ENCODE data around the gene RNF217. TPM values are rescaled to one million over a fixed set of nuclear protein-coding genes. Genes with fewer than 3 reads are reported as not detected.

Gene RNF217
- total RNA-seq, 1 donor from 2014 or later: 49.8 TPM

DNA sequence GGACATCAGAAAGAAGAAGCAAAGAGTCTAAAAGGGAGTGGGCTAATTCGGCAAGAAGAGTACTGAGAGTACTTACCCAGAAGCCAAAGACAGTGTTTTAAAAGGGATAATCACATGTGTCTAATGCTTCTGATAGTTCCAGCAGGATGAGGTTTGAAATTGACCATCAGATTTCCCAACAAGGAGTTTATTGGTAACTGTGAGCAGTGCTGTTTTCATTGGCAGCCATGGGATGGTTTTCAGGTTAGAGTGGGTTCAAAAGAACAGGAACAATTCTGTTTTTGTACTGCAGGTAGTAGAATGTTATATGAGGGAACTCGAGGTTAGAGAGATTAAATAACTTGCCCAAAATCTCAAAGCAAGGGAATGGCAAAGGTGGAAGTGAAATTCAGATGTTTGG lies 8.5 kb downstream of the RNF217 start:
- Mint-ChIP-seq H3K36me3 (peaks cover 22% of the 10 kb centered on the region), H3K27ac (no peak overlapping the region)

DNA sequence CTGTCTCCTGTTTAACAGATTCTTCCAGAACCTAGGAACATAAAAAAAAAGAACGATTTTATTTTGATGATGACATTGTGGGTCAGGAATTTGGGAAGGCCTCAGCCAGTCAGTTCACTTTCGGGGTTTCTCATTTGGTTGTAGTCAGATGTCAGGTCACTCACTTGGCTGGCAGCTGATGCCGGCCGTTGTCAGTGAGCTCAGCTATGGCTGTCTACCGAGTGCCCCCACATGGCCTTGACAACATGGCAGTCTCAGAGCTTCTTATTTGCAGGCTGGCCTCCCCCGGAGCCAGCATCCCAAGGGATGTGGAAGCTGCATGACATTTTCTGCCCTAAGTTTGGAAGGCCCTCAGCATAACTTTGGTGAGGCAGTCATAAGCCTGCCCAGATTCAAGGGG lies 11.5 kb downstream of the RNF217 start:
- Mint-ChIP-seq H3K36me3 (peaks cover 40% of the 10 kb centered on the region), H3K27ac (no peak overlapping the region), H3K4me1 (no peaks in the 10 kb centered on the region), H3K27me3 (ENCODE audit: low read depth) (no peaks in the 10 kb centered on the region), H3K9me3 (peaks cover 4% of the 10 kb centered on the region), H3K4me3 (no peak overlapping the region)
- DNase-seq (ENCODE audit: low spot score in 2 of 2, unreplicated experiment in 2 of 2): no peak
- TF ChIP-seq, protein P1, sequence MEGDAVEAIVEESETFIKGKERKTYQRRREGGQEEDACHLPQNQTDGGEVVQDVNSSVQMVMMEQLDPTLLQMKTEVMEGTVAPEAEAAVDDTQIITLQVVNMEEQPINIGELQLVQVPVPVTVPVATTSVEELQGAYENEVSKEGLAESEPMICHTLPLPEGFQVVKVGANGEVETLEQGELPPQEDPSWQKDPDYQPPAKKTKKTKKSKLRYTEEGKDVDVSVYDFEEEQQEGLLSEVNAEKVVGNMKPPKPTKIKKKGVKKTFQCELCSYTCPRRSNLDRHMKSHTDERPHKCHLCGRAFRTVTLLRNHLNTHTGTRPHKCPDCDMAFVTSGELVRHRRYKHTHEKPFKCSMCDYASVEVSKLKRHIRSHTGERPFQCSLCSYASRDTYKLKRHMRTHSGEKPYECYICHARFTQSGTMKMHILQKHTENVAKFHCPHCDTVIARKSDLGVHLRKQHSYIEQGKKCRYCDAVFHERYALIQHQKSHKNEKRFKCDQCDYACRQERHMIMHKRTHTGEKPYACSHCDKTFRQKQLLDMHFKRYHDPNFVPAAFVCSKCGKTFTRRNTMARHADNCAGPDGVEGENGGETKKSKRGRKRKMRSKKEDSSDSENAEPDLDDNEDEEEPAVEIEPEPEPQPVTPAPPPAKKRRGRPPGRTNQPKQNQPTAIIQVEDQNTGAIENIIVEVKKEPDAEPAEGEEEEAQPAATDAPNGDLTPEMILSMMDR (IDR thresholded peaks at IDR 0.05; ENCODE audit: unreplicated experiment): no peak

More for the DNA sequence above, 8.5 kb downstream of the RNF217 start:
- TF ChIP-seq, protein P1 (IDR thresholded peaks at IDR 0.05; ENCODE audit: unreplicated experiment): no peak
- Mint-ChIP-seq H3K4me3 (no peak overlapping the region), H3K27me3 (ENCODE audit: low read depth) (no peaks in the 10 kb centered on the region), H3K9me3 (no peaks in the 10 kb centered on the region), H3K4me1 (peaks cover 16% of the 10 kb centered on the region)
- no peak for DNase-seq (ENCODE audit: low spot score in 2 of 2, unreplicated experiment in 2 of 2)

GRCh38 chr6:124974771-124975377 lies 12.6 kb downstream of the RNF217 start:
- no peaks in the 10 kb centered on the region for H3K27me3 Mint-ChIP-seq (ENCODE audit: low read depth)

GRCh38 chr6:124977067-124977908 lies 15.1 kb downstream of the RNF217 start:
- TF ChIP-seq, protein P1 (IDR thresholded peaks at IDR 0.05; ENCODE audit: unreplicated experiment): no peak
- DNase-seq (ENCODE audit: low spot score in 2 of 2, unreplicated experiment in 2 of 2): no peak
- H3K4me1 Mint-ChIP-seq: peaks cover 20% of the 10 kb centered on the region

More at GRCh38 chr6:124974771-124975377, 12.6 kb downstream of the RNF217 start:
- TF ChIP-seq, protein P1 (IDR thresholded peaks at IDR 0.05; ENCODE audit: unreplicated experiment): no peak
- Mint-ChIP-seq H3K27ac (peak overlapping the region; percentile 43), H3K9me3 (peaks cover 11% of the 10 kb centered on the region), H3K36me3 (peaks cover 51% of the 10 kb centered on the region), H3K4me3 (no peak overlapping the region), H3K4me1 (peaks cover 4% of the 10 kb centered on the region)
- no peak for DNase-seq (ENCODE audit: low spot score in 2 of 2, unreplicated experiment in 2 of 2)

DNA sequence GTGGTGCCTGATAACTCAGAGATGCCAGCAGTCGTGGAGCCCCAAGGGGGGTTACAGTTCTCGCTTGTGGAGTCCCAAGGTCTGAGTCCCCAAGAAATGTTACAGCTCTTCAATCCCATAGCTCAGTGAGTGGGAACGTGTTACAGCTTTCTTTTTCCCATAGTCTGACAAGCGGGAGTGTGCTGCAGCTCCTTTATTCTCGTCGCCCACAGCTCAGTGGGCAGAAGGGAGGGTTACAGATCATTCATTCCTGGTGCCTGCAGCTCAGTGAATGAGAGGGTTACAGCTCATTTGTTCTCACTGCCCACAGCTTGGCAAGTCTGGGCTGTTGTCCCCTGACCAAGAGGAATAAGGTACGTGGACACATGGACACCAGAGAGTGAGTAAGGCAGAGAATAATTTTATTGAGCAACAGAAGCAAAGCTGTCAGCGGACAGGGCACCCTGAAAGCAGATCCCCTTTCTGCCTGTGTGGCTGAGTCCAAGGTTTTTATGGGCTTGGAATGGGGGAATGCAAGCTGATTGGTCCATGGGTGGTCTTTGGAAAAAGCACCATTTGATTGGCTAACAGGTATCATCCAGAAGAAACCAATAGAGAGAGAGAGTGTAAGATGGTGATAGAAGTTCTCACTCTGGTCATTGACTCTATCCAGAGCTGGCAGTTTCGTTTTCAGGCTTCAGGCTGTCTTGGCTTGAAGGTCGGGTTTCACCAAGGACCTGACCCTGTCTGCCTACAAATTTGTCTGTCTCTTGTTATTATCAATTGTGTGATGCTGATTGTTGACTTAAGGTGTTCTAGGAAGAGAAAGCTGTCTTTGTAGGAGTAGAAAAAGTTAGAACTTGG lies 16.4 kb downstream of the RNF217 start:
- Mint-ChIP-seq H3K27ac (no peak overlapping the region), H3K4me3 (no peak overlapping the region), H3K27me3 (ENCODE audit: low read depth) (no peaks in the 10 kb centered on the region), H3K36me3 (peaks cover 42% of the 10 kb centered on the region), H3K4me1 (peaks cover 26% of the 10 kb centered on the region), H3K9me3 (peaks cover 11% of the 10 kb centered on the region)
- TF ChIP-seq, protein P1 (IDR thresholded peaks at IDR 0.05; ENCODE audit: unreplicated experiment): no peak
- no peak for DNase-seq (ENCODE audit: low spot score in 2 of 2, unreplicated experiment in 2 of 2)

More at GRCh38 chr6:124977067-124977908, 15.1 kb downstream of the RNF217 start:
- H3K27ac Mint-ChIP-seq: no peak overlapping the region
- H3K9me3 Mint-ChIP-seq: peaks cover 11% of the 10 kb centered on the region
- H3K27me3 Mint-ChIP-seq (ENCODE audit: low read depth): no peaks in the 10 kb centered on the region
- peaks cover 51% of the 10 kb centered on the region for H3K36me3 Mint-ChIP-seq
- no peak overlapping the region for H3K4me3 Mint-ChIP-seq

All from mesothelial cell of epicardium (in vitro differentiated cells).